ENCODE results near the gene MFAP5. TPM values are rescaled to one million over a fixed set of nuclear protein-coding genes. Genes with fewer than 3 reads are reported as not detected.
"Not testable (repeated sequence)": the region's sequence is repeated elsewhere in the genome, so short reads cannot be mapped to it uniquely, and the experiment has no call there.

The MFAP5 gene
- total and polyA plus RNA-seq, 2 of the 4 experiments (the other 2 are of a cell fraction), result 0.90 to 1.9 TPM

GRCh38 chr12:8635342-8636006 is 27.2 kb downstream of the MFAP5 start:
- CTCF ChIA-PET; ATAC-seq (ENCODE audit: low read depth); in situ Hi-C loops (cut with MboI; ENCODE audit: low sequenced_read_pairs): not testable (repeated sequence)

More at GRCh38 chr12:8635342-8636006, 27.2 kb downstream of the MFAP5 start:
- H2AK5ac ChIP-seq (ENCODE audit: low read depth, low read length); H2AK9ac ChIP-seq (replicated peaks; ENCODE audit: low read depth, low read length, poor library complexity); DNase-seq; H3K56ac ChIP-seq (ENCODE audit: extremely low read depth, insufficient read depth, low read length); H3K9me3 ChIP-seq (ENCODE audit: control insufficient read depth, insufficient read depth, low read length); H3K23ac ChIP-seq (ENCODE audit: low read depth, low read length); H4K5ac ChIP-seq (ENCODE audit: low read depth, low read length); H3K14ac ChIP-seq (replicated peaks; ENCODE audit: low read depth, low read length); H2BK20ac ChIP-seq (ENCODE audit: low read depth, low read length); dilution Hi-C loops (cut with HindIII; ENCODE audit: low sequenced_read_pairs, unreplicated experiment); H3K9me1 ChIP-seq (ENCODE audit: insufficient read depth, low read length); H4K20me1 ChIP-seq (ENCODE audit: insufficient read depth, low read length); H3K27me3 ChIP-seq (ENCODE audit: control insufficient read depth, insufficient read depth, low read length); H2AFZ ChIP-seq (replicated peaks; ENCODE audit: low read length, poor library complexity); H3K4me1 ChIP-seq (ENCODE audit: control insufficient read depth, insufficient read depth, low read length); H4K8ac ChIP-seq (ENCODE audit: low read depth in 2 of 2, low read length in 2 of 2); H3K4ac ChIP-seq (ENCODE audit: low read depth, low read length); POLR2A ChIA-PET (ENCODE audit: unreplicated experiment); H3K79me1 ChIP-seq (ENCODE audit: low read depth in 1 of 2, low read length in 2 of 2); intact Hi-C loops (cut with micrococcal nuclease); H4K91ac ChIP-seq (ENCODE audit: insufficient read depth, low read depth, low read length); H3K4me3 ChIP-seq (ENCODE audit: insufficient read depth, low read depth, low read length); H3K27ac ChIP-seq (ENCODE audit: insufficient read depth, low read length); BruUV-seq (replicated peaks); H2BK5ac ChIP-seq (ENCODE audit: low read depth, low read length, poor library complexity, severe bottlenecking); H3K36me3 ChIP-seq (ENCODE audit: control insufficient read depth, insufficient read depth, low read length); H2BK120ac ChIP-seq (ENCODE audit: low read depth, low read length); H2BK15ac ChIP-seq (ENCODE audit: low read depth, low read length); H3K4me2 ChIP-seq (ENCODE audit: low read depth, low read length); H3K18ac ChIP-seq (ENCODE audit: low read depth, low read length); H3K9ac ChIP-seq (ENCODE audit: low read depth, low read length): not testable (repeated sequence)
- no CpG with 5 or more reads among the region's 9 CpGs for WGBS, 2 experiments (ENCODE audit: extremely low coverage in 2 of 2, insufficient read length in 1 of 2)
